ENCODE results near the gene ITSN1.

DNA sequence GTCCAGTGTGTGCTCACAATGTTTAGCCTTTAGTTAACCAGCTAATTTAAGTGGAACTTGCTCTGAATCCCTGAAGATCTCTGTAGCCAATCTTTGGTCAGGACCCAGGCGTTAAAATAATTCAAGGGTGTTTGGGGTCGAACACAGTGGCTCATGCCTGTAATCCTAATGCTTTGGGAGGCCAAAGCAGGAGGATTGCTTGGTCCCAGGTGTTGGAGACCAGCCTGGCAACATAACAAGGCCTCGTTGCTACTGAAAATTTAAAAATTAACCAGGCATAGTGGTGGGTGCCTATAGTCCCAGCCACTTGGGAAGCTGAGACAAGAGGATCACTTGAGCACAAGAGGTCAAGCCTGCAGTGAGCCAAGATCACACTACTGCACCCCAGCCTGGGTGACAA, 94.3 kb downstream of the ITSN1 start:
- TF ChIP-seq MXI1 (conservative IDR thresholded peaks at IDR 0.05; ENCODE audit: poor library complexity, severe bottlenecking) (no peak), EZH2 (IDR thresholded peaks at IDR 0.05; ENCODE audit: borderline replicate concordance, insufficient read depth, low read length, poor library complexity, severe bottlenecking) (no peak), RAD21 (conservative IDR thresholded peaks at IDR 0.05) (no peak), EP300 (conservative IDR thresholded peaks at IDR 0.05; ENCODE audit: poor library complexity, severe bottlenecking) (no peak)
- TF ChIP-seq, protein P1, sequence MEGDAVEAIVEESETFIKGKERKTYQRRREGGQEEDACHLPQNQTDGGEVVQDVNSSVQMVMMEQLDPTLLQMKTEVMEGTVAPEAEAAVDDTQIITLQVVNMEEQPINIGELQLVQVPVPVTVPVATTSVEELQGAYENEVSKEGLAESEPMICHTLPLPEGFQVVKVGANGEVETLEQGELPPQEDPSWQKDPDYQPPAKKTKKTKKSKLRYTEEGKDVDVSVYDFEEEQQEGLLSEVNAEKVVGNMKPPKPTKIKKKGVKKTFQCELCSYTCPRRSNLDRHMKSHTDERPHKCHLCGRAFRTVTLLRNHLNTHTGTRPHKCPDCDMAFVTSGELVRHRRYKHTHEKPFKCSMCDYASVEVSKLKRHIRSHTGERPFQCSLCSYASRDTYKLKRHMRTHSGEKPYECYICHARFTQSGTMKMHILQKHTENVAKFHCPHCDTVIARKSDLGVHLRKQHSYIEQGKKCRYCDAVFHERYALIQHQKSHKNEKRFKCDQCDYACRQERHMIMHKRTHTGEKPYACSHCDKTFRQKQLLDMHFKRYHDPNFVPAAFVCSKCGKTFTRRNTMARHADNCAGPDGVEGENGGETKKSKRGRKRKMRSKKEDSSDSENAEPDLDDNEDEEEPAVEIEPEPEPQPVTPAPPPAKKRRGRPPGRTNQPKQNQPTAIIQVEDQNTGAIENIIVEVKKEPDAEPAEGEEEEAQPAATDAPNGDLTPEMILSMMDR (IDR thresholded peaks at IDR 0.05; ENCODE audit: poor library complexity, severe bottlenecking) = no peak
